Measurements from ENCODE around the gene TIMM17B. TPM values are rescaled to one million over a fixed set of nuclear protein-coding genes. Genes with fewer than 3 reads are reported as not detected.

Gene TIMM17B
- total RNA-seq, 4 donors from 2014 or later: 27.1 to 58.9 (median 34.6) TPM

DNA sequence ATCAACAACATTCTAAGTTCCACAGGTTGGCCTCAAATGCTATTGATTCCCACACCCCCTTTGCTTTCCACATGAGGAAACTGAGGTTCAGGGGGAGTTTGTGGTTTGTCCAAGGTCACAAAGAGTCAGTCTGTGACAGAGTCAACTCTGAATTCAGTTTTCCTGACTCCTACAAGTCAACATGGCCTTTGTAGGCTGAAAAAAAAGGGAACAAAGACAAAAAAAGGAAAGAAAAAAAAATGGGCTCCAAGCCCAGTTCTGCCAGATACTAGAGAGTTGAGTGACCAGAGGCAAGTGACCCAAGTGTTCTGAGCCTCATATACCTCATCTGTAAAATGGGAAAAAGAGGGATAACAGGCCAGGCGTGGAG is 37.7 kb upstream of the TIMM17B start:
- intact Hi-C loops (cut with DNase I): no loop called here
- no peak overlapping the region for H3K27ac ChIP-seq
- TF ChIP-seq POLR2A (IDR thresholded peaks at IDR 0.05) (no peak), CTCF (IDR thresholded peaks at IDR 0.05) (no peak)
- peaks cover 0 to 30% (median 4%) of the 10 kb centered on the region in 3 donors for H3K4me1 ChIP-seq
- DNase-seq: no peak
- H3K36me3 ChIP-seq: peaks cover 0 to 87% (median 10%) of the 10 kb centered on the region in 3 donors
- no peaks in the 10 kb centered on the region for H3K9me3 ChIP-seq
- no peaks in the 10 kb centered on the region for H3K27me3 ChIP-seq
- 78% methylated on average over 1 of the region's 1 CpG; no CpG with 5 or more reads in 1 of the 2 donors for WGBS, 2 donors
- no peak overlapping the region for H3K4me3 ChIP-seq

GRCh38 chrX:48934581-48935300 is 37.2 kb upstream of the TIMM17B start:
- Histone ChIP-seq H3K4me3 (no peak overlapping the region), H3K27ac (no peak overlapping the region), H3K27me3 (no peaks in the 10 kb centered on the region), H3K9me3 (no peaks in the 10 kb centered on the region), H3K4me1 (peaks cover 0 to 25% (median 4%) of the 10 kb centered on the region in 3 donors), H3K36me3 (peaks cover 0 to 87% (median 10%) of the 10 kb centered on the region in 3 donors)
- 33 to 73% methylated on average over 1 to 6 of the region's 7 CpGs for WGBS, 2 donors
- intact Hi-C loops (cut with DNase I): no loop called here
- TF ChIP-seq CTCF (IDR thresholded peaks at IDR 0.05) (no peak), POLR2A (IDR thresholded peaks at IDR 0.05) (no peak)
- DNase-seq: no peak

- WGBS, 2 donors: 80 to 88% methylated on average over 1 to 2 of the region's 2 CpGs
- no peak overlapping the region for H3K27ac ChIP-seq
- intact Hi-C loops (cut with DNase I): no loop called here
These were observed 36.2 kb upstream of the TIMM17B start for GRCh38 chrX:48933757-48934156.

DNA sequence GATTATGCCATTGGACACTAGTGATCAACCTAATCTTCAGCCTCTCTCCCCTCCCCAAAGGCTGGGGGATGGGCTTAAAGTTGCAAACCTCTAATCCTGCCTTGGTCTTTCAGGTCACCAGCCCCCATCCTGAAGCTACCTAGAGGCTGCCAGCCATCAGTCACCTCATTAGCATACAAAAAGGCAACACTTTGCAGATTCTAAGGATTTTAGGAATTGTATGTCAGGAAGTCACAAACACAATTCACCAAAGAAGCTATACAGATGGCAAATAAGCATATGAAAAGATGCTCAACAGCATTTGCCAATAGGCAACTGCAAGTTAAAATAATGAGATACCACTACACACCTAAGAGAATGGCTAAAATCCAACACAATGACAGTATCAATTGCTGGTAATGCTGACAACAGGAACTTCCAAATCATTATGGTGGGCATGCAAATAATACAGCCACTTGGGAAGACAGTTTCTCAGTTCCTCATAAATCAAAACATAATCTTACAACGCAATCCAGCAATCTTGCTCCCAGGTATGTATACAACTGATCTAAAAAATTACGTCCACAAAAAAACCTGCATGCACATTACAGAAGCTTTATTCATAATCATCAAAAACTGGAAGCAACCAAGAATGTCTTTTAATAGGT is 30.3 kb upstream of the TIMM17B start:
- no peaks in the 10 kb centered on the region for H3K27me3 ChIP-seq
- H3K4me3 ChIP-seq: no peak overlapping the region
- no peak for TF ChIP-seq POLR2A (IDR thresholded peaks at IDR 0.05)
- TF ChIP-seq CTCF (IDR thresholded peaks at IDR 0.05): no peak
- H3K9me3 ChIP-seq: no peaks in the 10 kb centered on the region
- H3K4me1 ChIP-seq: no peaks in the 10 kb centered on the region
- intact Hi-C loops (cut with DNase I): no loop called here
- peaks cover 4 to 98% (median 5%) of the 10 kb centered on the region in 3 donors for H3K36me3 ChIP-seq
- 63 to 81% methylated on average over 2 of the region's 2 CpGs for WGBS, 2 donors
- DNase-seq: no peak
- H3K27ac ChIP-seq: no peak overlapping the region

More at GRCh38 chrX:48933757-48934156, 36.2 kb upstream of the TIMM17B start:
- Histone ChIP-seq H3K4me3 (no peak overlapping the region), H3K27me3 (no peaks in the 10 kb centered on the region), H3K9me3 (no peaks in the 10 kb centered on the region), H3K36me3 (peaks cover 4 to 85% (median 10%) of the 10 kb centered on the region in 3 donors), H3K4me1 (peaks cover 0 to 17% (median 4%) of the 10 kb centered on the region in 3 donors)
- no peak for TF ChIP-seq CTCF (IDR thresholded peaks at IDR 0.05)
- TF ChIP-seq POLR2A (IDR thresholded peaks at IDR 0.05): no peak
- no peak for DNase-seq

DNA sequence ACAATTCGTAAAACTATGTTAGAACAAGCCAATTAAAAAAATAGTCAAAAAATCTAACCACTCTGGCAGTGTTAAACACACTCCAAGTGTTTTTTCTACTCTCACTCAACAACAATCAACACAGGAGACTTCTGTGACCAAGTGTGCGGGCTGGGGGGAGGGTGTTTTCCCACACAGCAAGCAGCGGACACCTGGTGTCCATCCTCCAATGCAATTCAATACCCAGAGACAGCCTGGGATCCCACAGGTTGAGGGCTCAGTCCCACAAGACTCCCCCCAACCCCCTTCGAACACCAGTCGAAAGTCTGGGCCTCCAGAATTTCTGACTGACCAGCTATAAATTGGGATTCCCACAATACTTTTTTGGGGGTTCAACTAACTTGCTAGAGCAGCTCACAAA is 29.6 kb upstream of the TIMM17B start:
- WGBS, 2 donors: 76 to 77% methylated on average over 3 of the region's 5 CpGs
- TF ChIP-seq CTCF (IDR thresholded peaks at IDR 0.05) (no peak), POLR2A (IDR thresholded peaks at IDR 0.05) (no peak)
- DNase-seq: no peak
- Histone ChIP-seq H3K27ac (no peak overlapping the region), H3K4me3 (no peak overlapping the region), H3K36me3 (peaks cover 4 to 98% (median 5%) of the 10 kb centered on the region in 3 donors), H3K4me1 (no peaks in the 10 kb centered on the region), H3K27me3 (no peaks in the 10 kb centered on the region), H3K9me3 (no peaks in the 10 kb centered on the region)
- intact Hi-C loops (cut with DNase I): no loop called here
